Pancreas (tissue), 10 donors: ENCODE data around the gene LHX5. TPM values are rescaled to one million over a fixed set of nuclear protein-coding genes. Genes with fewer than 3 reads are reported as not detected.

Source experiments
- ATAC-seq, 4 donors: fragments of 200-7000 bp; cut with Tn5 transposase; one replicate each; pipeline versions ENCODE4 v1.8.0 to v1.9.1; 2020; ENCODE audit warnings: mild to moderate bottlenecking in 4 of 4, moderate library complexity in 4 of 4
- DNase-seq, 6 donors: peaks; one replicate each; pipeline ENCODE4 v3.0.0-alpha.2; 2020
- FAIRE-seq: peaks from 2 replicates; lab custom pipeline; 2012; peaks lifted over from hg19 to GRCh38; lab: Jason Lieb, UNC
- H3K27ac ChIP-seq, 4 donors: fragments of 200-600 bp; sonication (generic); 1 replicate in 3 of 4; 2 replicates in 1 of 4; pipeline versions ENCODE4 v1.5.0 to v1.8.0; 2020
- H3K27me3 ChIP-seq, 4 donors: fragments of 200-600 bp; one replicate each; pipeline ENCODE4 v1.8.0; 2021
- H3K36me3 ChIP-seq, 3 donors: fragments of 200-600 bp; sonication (generic) in 1 of 3; one replicate each; pipeline versions ENCODE4 v1.5.0 to v1.8.0; 2020 to 2021
- H3K4me1 ChIP-seq, 3 donors: fragments of 200-600 bp; one replicate each; pipeline ENCODE4 v1.8.0; 2021
- H3K4me3 ChIP-seq, 4 donors: fragments of 200-600 bp; sonication (generic) in 2 of 4; one replicate each; pipeline versions ENCODE4 v1.5.0 to v1.8.0; 2020 to 2021
- H3K9me3 ChIP-seq, 4 donors: fragments of 200-600 bp; one replicate each; pipeline ENCODE4 v1.8.0; 2021
- WGBS, 2 donors: extraction: QIAGEN DNeasy Blood & Tissue Kit; methylation state at CpG; one replicate each; pipeline ENCODE4 v1.1.7; 2013; 5-methylcytosine and 5-hydroxymethylcytosine counted together
- intact Hi-C, 3 donors: fragments of 100-400 bp; cut with DNase I; formaldehyde crosslinking; loops; one replicate each; pipeline versions ENCODE4 v1.11.1 to v1.14.2; 2022
- polyA plus RNA-seq, 2 donors: library from polyadenylated mRNA; stranded (reverse); fragments of 200-250 nt; gene quantifications; one replicate each; pipeline ENCODE4 v1.2.3, GENCODE V29; 2013
- total RNA-seq, 6 donors: library from RNA; stranded (reverse); fragmentation: NEBNext Ultra II Directional in 4 of 6; extraction: Animal tissue kit (Norgen Biotek cat#: 25700) in 4 of 6; gene quantifications; one replicate each; pipeline versions ENCODE4 v1.2.1 to v1.2.4, GENCODE V29; 2021 to 2023
- TF ChIP-seq, protein P1 (sequence below), 4 donors: fragments of 200-600 bp; sonication (generic) in 3 of 4; IDR thresholded peaks; one replicate each; pipeline versions ENCODE4 v1.5.0 to v1.8.0; 2021; ENCODE audit warnings: antibody characterized with exemption in 4 of 4
- donor health status: healthy with polysubstance abuse.
- donor health status: DM: no; HTN: no; CAD: no; lungs with moderate emphysema.
- donor health status: DM: no; HTN: no; CAD: no.
- donor health status: control.
- donor health status: control.
- donor health status: Bipolar disorder and iron deficiency.
- donor health status: DM: yes; HTN: yes; CAD: no.
- donor health status: DM: no; HTN: no; CAD: no.
- donor health status: DM: no; HTN: no; CAD: no.
- donor health status: DM: yes; HTN: yes; CAD: no.

LHX5 gene
- total and polyA plus RNA-seq, 8 donors: not detected

DNA sequence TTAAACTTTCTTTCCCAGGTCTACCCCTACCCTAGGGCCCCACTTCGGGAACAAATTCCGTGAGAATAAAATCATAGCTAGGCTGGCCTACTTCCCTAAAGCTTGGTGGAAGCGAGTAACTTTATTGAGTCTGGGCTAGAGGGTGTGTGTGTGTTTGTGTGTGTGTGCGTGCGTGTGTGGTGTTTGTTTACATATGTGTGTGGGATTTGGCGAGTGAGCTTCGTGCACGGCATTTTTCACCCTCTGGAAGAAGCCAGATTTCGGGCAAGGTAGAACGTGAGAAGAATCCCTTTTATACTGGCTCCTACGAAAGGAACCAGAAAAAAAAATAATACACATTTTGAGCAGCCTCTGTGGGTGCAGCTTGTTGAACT lies 7.5 kb upstream of the LHX5 start:
- Histone ChIP-seq H3K36me3 (no peaks in the 10 kb centered on the region), H3K4me1 (no peaks in the 10 kb centered on the region), H3K4me3 (no peak overlapping the region), H3K27me3 (peaks cover 0 to 39% (median 15%) of the 10 kb centered on the region in 4 donors), H3K9me3 (no peaks in the 10 kb centered on the region), H3K27ac (no peak overlapping the region)
- 4% methylated on average over 11 of the region's 11 CpGs for WGBS, 2 donors
- no peak for FAIRE-seq
- no peak for ATAC-seq
- intact Hi-C loops: no loop called here
- DNase-seq: no peak
- TF ChIP-seq, protein P1, sequence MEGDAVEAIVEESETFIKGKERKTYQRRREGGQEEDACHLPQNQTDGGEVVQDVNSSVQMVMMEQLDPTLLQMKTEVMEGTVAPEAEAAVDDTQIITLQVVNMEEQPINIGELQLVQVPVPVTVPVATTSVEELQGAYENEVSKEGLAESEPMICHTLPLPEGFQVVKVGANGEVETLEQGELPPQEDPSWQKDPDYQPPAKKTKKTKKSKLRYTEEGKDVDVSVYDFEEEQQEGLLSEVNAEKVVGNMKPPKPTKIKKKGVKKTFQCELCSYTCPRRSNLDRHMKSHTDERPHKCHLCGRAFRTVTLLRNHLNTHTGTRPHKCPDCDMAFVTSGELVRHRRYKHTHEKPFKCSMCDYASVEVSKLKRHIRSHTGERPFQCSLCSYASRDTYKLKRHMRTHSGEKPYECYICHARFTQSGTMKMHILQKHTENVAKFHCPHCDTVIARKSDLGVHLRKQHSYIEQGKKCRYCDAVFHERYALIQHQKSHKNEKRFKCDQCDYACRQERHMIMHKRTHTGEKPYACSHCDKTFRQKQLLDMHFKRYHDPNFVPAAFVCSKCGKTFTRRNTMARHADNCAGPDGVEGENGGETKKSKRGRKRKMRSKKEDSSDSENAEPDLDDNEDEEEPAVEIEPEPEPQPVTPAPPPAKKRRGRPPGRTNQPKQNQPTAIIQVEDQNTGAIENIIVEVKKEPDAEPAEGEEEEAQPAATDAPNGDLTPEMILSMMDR (IDR thresholded peaks at IDR 0.05): no peak

DNA sequence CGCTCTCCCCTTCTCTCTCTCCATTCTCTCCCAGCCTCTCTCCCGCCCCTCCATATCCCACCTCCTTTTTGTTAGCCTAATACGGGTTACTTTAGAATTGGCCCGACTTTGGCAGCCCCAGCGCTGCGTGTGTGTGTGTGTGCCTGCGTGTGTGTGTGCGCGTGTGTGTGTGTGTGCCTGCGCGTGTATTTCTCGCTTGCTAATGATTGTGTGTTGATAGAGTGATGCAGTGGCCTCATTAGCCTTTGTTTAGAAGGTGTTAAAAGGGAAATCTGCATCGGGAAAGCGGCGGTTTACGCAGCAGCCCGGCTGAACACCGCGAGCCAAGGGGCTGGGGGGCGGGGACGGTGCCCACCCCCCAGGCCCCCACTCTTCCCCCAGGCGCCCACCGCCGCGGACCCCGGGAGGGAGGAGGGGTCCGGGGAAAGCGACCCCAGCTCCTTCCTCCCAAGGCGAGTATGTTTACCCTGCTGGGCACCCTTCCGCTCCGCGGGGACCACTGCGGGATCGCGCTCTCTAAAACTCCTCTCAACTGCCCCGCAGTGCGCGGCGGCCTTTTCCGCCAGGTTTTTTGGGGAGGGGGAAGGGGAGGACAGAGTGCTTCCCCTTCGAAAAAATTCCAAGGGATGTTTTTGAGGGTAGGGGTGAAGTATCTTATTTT lies 6.8 kb upstream of the LHX5 start:
- DNase-seq: no peak

DNA sequence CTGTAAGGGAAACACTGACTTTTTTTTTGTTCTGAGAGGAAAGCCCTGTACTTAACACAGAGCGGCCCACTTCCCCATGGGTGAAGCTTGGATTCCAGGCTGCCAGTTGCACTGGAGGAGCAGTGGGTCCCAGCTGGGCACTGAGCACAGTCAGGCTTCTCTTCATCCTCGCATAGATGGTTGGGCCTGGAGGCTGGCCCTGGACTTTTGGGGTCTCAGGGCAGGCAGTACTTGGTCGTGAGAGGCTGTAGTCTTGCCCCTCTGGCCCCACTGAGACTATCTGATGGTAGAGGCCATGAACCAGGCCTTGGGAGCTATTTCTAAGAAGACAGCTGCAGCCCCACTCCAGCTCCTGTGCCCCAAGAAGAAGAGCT lies 6.2 kb upstream of the LHX5 start:
- no peaks in the 10 kb centered on the region for H3K36me3 ChIP-seq
- H3K27me3 ChIP-seq: peaks cover 0 to 39% (median 15%) of the 10 kb centered on the region in 4 donors
- no peak for DNase-seq
- intact Hi-C loops: no loop called here
- TF ChIP-seq, protein P1 (IDR thresholded peaks at IDR 0.05): no peak
- H3K9me3 ChIP-seq: no peaks in the 10 kb centered on the region
- FAIRE-seq: no peak
- no peaks in the 10 kb centered on the region for H3K4me1 ChIP-seq
- H3K27ac ChIP-seq: no peak overlapping the region
- H3K4me3 ChIP-seq: no peak overlapping the region
- no peak for ATAC-seq
- WGBS, 2 donors: 19 to 22% methylated on average over 3 of the region's 3 CpGs

More for the DNA sequence above, 6.8 kb upstream of the LHX5 start:
- Histone ChIP-seq H3K9me3 (no peaks in the 10 kb centered on the region), H3K36me3 (no peaks in the 10 kb centered on the region), H3K4me3 (no peak overlapping the region), H3K27ac (no peak overlapping the region), H3K4me1 (no peaks in the 10 kb centered on the region), H3K27me3 (peaks cover 0 to 39% (median 15%) of the 10 kb centered on the region in 4 donors)
- intact Hi-C loops: no loop called here
- no peak for ATAC-seq
- TF ChIP-seq, protein P1 (IDR thresholded peaks at IDR 0.05): no peak
- 5 to 6% methylated on average over 36 to 39 of the region's 41 CpGs for WGBS, 2 donors
- no peak for FAIRE-seq

DNA sequence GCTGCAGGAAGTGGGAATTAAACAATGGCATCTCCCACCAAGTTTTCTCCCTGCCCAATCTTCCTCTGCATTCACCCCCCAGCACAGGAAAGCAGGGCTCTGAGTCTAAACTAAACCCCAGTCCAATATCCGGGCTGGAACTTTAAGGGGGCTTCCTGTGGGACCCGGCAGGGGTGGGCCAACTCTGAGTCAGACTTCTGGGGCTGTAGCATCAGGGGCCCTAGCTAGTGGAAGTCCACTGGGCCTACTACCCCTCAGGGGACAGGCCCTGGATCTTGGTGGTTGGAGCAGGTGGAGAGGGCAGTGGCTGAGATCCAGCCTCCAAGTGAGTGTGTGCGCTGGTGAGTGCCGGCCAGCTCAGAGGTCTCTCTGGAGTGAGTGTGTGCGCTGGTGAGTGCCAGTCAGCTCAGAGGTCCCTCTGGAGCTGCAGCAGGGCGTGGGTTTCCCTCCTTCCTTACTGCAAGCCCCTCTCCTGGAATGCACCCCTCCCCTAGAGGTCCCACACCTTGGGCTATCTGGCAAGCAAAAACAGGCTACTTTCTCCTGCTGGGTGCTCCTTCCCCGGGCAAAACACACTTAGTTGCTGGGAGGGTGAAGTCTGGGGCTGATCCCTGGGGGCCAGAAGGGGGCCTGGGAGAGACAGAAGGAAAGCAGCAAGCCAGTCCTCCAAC lies 5.6 kb upstream of the LHX5 start:
- H3K27me3 ChIP-seq: peaks cover 0 to 39% (median 13%) of the 10 kb centered on the region in 4 donors
- 3 to 5% methylated on average over 7 of the region's 7 CpGs for WGBS, 2 donors

More for the DNA sequence above, 5.6 kb upstream of the LHX5 start:
- intact Hi-C loops: no loop called here
- H3K36me3 ChIP-seq: no peaks in the 10 kb centered on the region
- no peaks in the 10 kb centered on the region for H3K4me1 ChIP-seq
- no peak for ATAC-seq
- DNase-seq: no peak
- no peak for FAIRE-seq
- H3K9me3 ChIP-seq: no peaks in the 10 kb centered on the region
- H3K4me3 ChIP-seq: no peak overlapping the region
- H3K27ac ChIP-seq: no peak overlapping the region
- TF ChIP-seq, protein P1 (IDR thresholded peaks at IDR 0.05): no peak
